Measurements from ENCODE around the gene APLN. TPM values are rescaled to one million over a fixed set of nuclear protein-coding genes. Genes with fewer than 3 reads are reported as not detected.

Gene APLN
- total RNA-seq, 1 experiment from 2014 or later, result 1.2 TPM

GRCh38 chrX:129661369-129661768, 6.6 kb upstream of the APLN start:
- no peak for DNase-seq (ENCODE audit: low read depth)

- no peak for DNase-seq (ENCODE audit: low read depth)
Measured at GRCh38 chrX:129659861-129660260, 5.1 kb upstream of the APLN start.

GRCh38 chrX:129659141-129659540, 4.4 kb upstream of the APLN start:
- DNase-seq (ENCODE audit: low read depth), result no peak

GRCh38 chrX:129658429-129658828, 3.7 kb upstream of the APLN start:
- no peak for DNase-seq (ENCODE audit: low read depth)

GRCh38 chrX:129655547-129656249, 942 bp upstream of the APLN start:
- no peak for DNase-seq (ENCODE audit: low read depth)

GRCh38 chrX:129653971-129654651, 645 bp downstream of the APLN start:
- DNase-seq (ENCODE audit: low read depth), result no peak

- DNase-seq (ENCODE audit: low read depth), result no peak
Measured at GRCh38 chrX:129653181-129653970, 1.4 kb downstream of the APLN start.

GRCh38 chrX:129652565-129653169, 2.1 kb downstream of the APLN start:
- DNase-seq (ENCODE audit: low read depth), result no peak

GRCh38 chrX:129651756-129652564, 2.8 kb downstream of the APLN start:
- no peak for DNase-seq (ENCODE audit: low read depth)

- DNase-seq (ENCODE audit: low read depth), result no peak
Measured at GRCh38 chrX:129650821-129651510, 3.8 kb downstream of the APLN start.

- DNase-seq (ENCODE audit: low read depth), result no peak
Measured at GRCh38 chrX:129650183-129650689, 4.5 kb downstream of the APLN start.

GRCh38 chrX:129649268-129650182, 5.2 kb downstream of the APLN start:
- peak; percentile 44 for DNase-seq (ENCODE audit: low read depth)

GRCh38 chrX:129648514-129649267, 6.1 kb downstream of the APLN start:
- DNase-seq (ENCODE audit: low read depth), result no peak

GRCh38 chrX:129647418-129648410, 7.0 kb downstream of the APLN start:
- no peak for DNase-seq (ENCODE audit: low read depth)

- no peak for DNase-seq (ENCODE audit: low read depth)
Measured at GRCh38 chrX:129646566-129647417, 8.0 kb downstream of the APLN start.

- peak; percentile 35 for DNase-seq (ENCODE audit: low read depth)
Measured at GRCh38 chrX:129642641-129643040, 12.1 kb downstream of the APLN start.

Data from RPMI7951 (cell line).